ENCODE data around the gene ZDHHC24. TPM values are rescaled to one million over a fixed set of nuclear protein-coding genes. Genes with fewer than 3 reads are reported as not detected.

ZDHHC24 gene
- total RNA-seq, 1 donor from 2014 or later: 13.5 TPM

DNA sequence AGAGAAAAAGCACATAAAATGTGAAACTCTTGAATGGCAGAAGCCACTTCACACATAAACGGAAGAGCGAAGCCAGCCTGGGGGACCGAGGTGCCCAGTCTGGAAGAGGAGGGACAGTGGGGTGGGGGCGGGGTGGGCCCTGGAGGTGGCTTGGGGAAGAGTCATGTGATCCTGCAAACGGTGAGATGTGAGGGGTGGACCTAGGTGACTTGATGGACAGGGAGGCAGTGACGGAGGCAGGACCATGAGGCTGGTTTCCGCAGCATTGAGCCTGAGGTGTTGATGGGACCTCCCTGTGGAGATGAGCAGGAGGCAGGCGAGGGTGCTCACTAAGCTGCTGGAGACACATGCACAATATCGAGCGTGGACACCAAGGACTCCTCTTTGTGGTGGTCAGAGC lies 16.8 kb downstream of the ZDHHC24 start:
- Histone ChIP-seq H3K4me2 (ENCODE audit: low read length) (no peak overlapping the region), H3K9ac (ENCODE audit: low read length) (no peak overlapping the region), H3K27ac (ENCODE audit: low read depth, low read length) (no peak overlapping the region), H4K20me1 (ENCODE audit: insufficient read depth, low read length) (no peaks in the 10 kb centered on the region), H3K36me3 (ENCODE audit: insufficient read depth, low read length) (no peaks in the 10 kb centered on the region), H3K4me1 (ENCODE audit: insufficient read depth, low read length) (no peaks in the 10 kb centered on the region), H3K9me3 (ENCODE audit: insufficient read depth, low read depth, low read length) (no peaks in the 10 kb centered on the region), H3K4me3 (ENCODE audit: insufficient read depth, low read depth, low read length) (no peak overlapping the region), H3K79me2 (ENCODE audit: insufficient read depth, low read length) (no peaks in the 10 kb centered on the region), H3K27me3 (ENCODE audit: insufficient read depth, low read length) (no peaks in the 10 kb centered on the region), H2AFZ (ENCODE audit: low read depth, low read length) (no peak overlapping the region)
- Mint-ChIP-seq H3K27ac (ENCODE audit: unreplicated experiment) (no peak overlapping the region), H3K4me1 (ENCODE audit: low read depth, unreplicated experiment) (no peaks in the 10 kb centered on the region), H3K36me3 (ENCODE audit: low read depth, unreplicated experiment) (peaks cover 15% of the 10 kb centered on the region), H3K27me3 (ENCODE audit: low read depth, unreplicated experiment) (no peaks in the 10 kb centered on the region), H3K4me3 (ENCODE audit: unreplicated experiment) (no peak overlapping the region), H3K9me3 (ENCODE audit: unreplicated experiment) (peaks cover 3% of the 10 kb centered on the region)
- no peak for FAIRE-seq
- no peak for DNase-seq (ENCODE audit: low read depth)
- TF ChIP-seq, protein P1, sequence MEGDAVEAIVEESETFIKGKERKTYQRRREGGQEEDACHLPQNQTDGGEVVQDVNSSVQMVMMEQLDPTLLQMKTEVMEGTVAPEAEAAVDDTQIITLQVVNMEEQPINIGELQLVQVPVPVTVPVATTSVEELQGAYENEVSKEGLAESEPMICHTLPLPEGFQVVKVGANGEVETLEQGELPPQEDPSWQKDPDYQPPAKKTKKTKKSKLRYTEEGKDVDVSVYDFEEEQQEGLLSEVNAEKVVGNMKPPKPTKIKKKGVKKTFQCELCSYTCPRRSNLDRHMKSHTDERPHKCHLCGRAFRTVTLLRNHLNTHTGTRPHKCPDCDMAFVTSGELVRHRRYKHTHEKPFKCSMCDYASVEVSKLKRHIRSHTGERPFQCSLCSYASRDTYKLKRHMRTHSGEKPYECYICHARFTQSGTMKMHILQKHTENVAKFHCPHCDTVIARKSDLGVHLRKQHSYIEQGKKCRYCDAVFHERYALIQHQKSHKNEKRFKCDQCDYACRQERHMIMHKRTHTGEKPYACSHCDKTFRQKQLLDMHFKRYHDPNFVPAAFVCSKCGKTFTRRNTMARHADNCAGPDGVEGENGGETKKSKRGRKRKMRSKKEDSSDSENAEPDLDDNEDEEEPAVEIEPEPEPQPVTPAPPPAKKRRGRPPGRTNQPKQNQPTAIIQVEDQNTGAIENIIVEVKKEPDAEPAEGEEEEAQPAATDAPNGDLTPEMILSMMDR (IDR thresholded peaks at IDR 0.05; ENCODE audit: insufficient read depth, low read depth, low read length): no peak
- TF ChIP-seq EZH2 (IDR thresholded peaks at IDR 0.05; ENCODE audit: insufficient read depth, low read length): no peak

DNA sequence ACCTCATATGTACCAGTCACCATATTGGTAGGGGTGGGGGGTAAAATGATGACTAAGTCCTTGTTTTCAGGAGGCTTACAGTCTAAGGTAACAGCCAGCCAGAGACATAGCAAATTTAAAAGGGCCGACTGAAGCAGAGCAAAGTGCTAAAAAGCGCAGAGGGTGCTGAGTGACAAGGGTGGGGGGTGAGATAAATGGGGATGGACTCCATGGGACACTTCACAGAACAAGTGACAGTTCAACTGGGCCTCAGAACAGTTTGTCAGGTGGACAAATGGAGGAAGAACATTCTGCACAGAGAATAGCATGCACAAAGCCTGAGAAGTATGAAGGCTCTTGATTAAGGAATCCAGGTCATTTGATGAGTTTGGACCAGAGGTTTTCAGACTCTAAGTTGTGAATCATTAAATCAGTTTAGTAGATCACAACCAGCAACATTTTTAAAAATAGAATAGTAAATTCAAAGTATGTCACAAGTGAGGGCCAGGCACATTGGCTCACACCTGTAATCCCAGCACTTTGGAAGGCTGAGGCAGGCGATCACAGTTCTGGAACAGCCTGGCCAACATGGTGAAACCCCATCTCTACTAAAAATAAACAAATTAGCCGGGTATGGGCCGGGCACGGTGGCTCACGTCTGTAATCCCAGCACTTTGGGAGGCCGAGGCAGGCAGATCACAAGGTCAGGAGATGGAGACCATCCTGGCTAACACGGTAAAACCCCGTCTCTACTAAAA lies 21.4 kb downstream of the ZDHHC24 start:
- Histone ChIP-seq H3K9ac (ENCODE audit: low read length) (no peak overlapping the region), H3K27me3 (ENCODE audit: insufficient read depth, low read length) (no peaks in the 10 kb centered on the region), H3K9me3 (ENCODE audit: insufficient read depth, low read depth, low read length) (no peaks in the 10 kb centered on the region), H2AFZ (ENCODE audit: low read depth, low read length) (no peak overlapping the region), H4K20me1 (ENCODE audit: insufficient read depth, low read length) (no peaks in the 10 kb centered on the region), H3K4me2 (ENCODE audit: low read length) (no peak overlapping the region), H3K4me1 (ENCODE audit: insufficient read depth, low read length) (no peaks in the 10 kb centered on the region), H3K27ac (ENCODE audit: low read depth, low read length) (no peak overlapping the region), H3K36me3 (ENCODE audit: insufficient read depth, low read length) (peaks cover 10% of the 10 kb centered on the region), H3K79me2 (ENCODE audit: insufficient read depth, low read length) (no peaks in the 10 kb centered on the region), H3K4me3 (ENCODE audit: insufficient read depth, low read depth, low read length) (no peak overlapping the region)
- DNase-seq (ENCODE audit: low read depth) (no peak), FAIRE-seq (no peak)
- TF ChIP-seq, protein P1 (IDR thresholded peaks at IDR 0.05; ENCODE audit: insufficient read depth, low read depth, low read length): no peak
- TF ChIP-seq EZH2 (IDR thresholded peaks at IDR 0.05; ENCODE audit: insufficient read depth, low read length): no peak
- Mint-ChIP-seq H3K9me3 (ENCODE audit: unreplicated experiment) (peaks cover 3% of the 10 kb centered on the region), H3K27me3 (ENCODE audit: low read depth, unreplicated experiment) (no peaks in the 10 kb centered on the region), H3K4me1 (ENCODE audit: low read depth, unreplicated experiment) (no peaks in the 10 kb centered on the region), H3K36me3 (ENCODE audit: low read depth, unreplicated experiment) (peaks cover 21% of the 10 kb centered on the region), H3K27ac (ENCODE audit: unreplicated experiment) (no peak overlapping the region), H3K4me3 (ENCODE audit: unreplicated experiment) (no peak overlapping the region)

DNA sequence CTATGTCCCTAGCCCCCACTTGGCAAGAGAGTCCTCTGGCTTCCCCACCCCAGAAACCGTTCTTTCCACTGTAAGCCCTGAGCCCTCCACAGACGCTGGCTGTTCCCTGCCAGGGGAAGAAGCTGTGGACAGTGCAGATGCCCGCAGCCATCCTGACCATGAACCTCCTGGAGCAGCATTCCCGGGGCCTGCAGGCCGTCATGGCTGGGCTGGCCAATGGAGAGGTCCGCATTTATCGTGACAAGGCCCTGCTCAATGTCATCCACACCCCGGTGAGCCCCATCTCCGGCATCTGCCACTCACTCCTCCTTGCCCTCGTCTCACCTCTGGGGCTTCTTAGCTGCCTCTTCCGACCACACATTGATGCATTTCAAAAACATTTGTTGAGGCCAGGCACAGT lies 22.2 kb downstream of the ZDHHC24 start:
- Mint-ChIP-seq H3K27ac (ENCODE audit: unreplicated experiment) (no peak overlapping the region), H3K4me1 (ENCODE audit: low read depth, unreplicated experiment) (no peaks in the 10 kb centered on the region), H3K4me3 (ENCODE audit: unreplicated experiment) (no peak overlapping the region), H3K36me3 (ENCODE audit: low read depth, unreplicated experiment) (peaks cover 18% of the 10 kb centered on the region), H3K9me3 (ENCODE audit: unreplicated experiment) (peaks cover 3% of the 10 kb centered on the region), H3K27me3 (ENCODE audit: low read depth, unreplicated experiment) (no peaks in the 10 kb centered on the region)
- DNase-seq (ENCODE audit: low read depth) (no peak), FAIRE-seq (no peak)
- H3K9me3 ChIP-seq (ENCODE audit: insufficient read depth, low read depth, low read length): no peaks in the 10 kb centered on the region
- no peak overlapping the region for H3K4me2 ChIP-seq (ENCODE audit: low read length)
- no peak overlapping the region for H3K4me3 ChIP-seq (ENCODE audit: insufficient read depth, low read depth, low read length)
- H2AFZ ChIP-seq (ENCODE audit: low read depth, low read length): no peak overlapping the region
- peaks cover 10% of the 10 kb centered on the region for H3K36me3 ChIP-seq (ENCODE audit: insufficient read depth, low read length)
- H3K27ac ChIP-seq (ENCODE audit: low read depth, low read length): no peak overlapping the region
- TF ChIP-seq EZH2 (IDR thresholded peaks at IDR 0.05; ENCODE audit: insufficient read depth, low read length): no peak
- TF ChIP-seq, protein P1 (IDR thresholded peaks at IDR 0.05; ENCODE audit: insufficient read depth, low read depth, low read length): no peak
- no peak overlapping the region for H3K9ac ChIP-seq (ENCODE audit: low read length)
- H3K79me2 ChIP-seq (ENCODE audit: insufficient read depth, low read length): no peaks in the 10 kb centered on the region
- no peaks in the 10 kb centered on the region for H3K4me1 ChIP-seq (ENCODE audit: insufficient read depth, low read length)
- H4K20me1 ChIP-seq (ENCODE audit: insufficient read depth, low read length): no peaks in the 10 kb centered on the region
- H3K27me3 ChIP-seq (ENCODE audit: insufficient read depth, low read length): no peaks in the 10 kb centered on the region
